HG02938 (cell line): ENCODE measurements around the gene ZCCHC14.
"Not testable (repeated sequence)": the region's sequence is repeated elsewhere in the genome, so short reads cannot be mapped to it uniquely, and the experiment has no call there.

Source experiments
- ATAC-seq: cut with Tn5 transposase; IDR thresholded peaks from one replicate; pipeline ENCODE4 v1.9.1; 2021; ENCODE audit warnings: mild to moderate bottlenecking, moderate library complexity; ENCODE audit not compliant: unreplicated experiment

The ZCCHC14 gene

GRCh38 chr16:87497767-87498290, 5.0 kb upstream of the ZCCHC14 start:
- not testable (repeated sequence) for ATAC-seq

GRCh38 chr16:87497023-87497766, 4.4 kb upstream of the ZCCHC14 start:
- not testable (repeated sequence) for ATAC-seq

- no peak for ATAC-seq
Measured at GRCh38 chr16:87496447-87496801, 3.6 kb upstream of the ZCCHC14 start.

- ATAC-seq = no peak
Measured at GRCh38 chr16:87495578-87496446, 3.0 kb upstream of the ZCCHC14 start.

GRCh38 chr16:87493608-87494280, 920 bp upstream of the ZCCHC14 start:
- no peak for ATAC-seq

GRCh38 chr16:87492291-87492630, 563 bp downstream of the ZCCHC14 start:
- no peak for ATAC-seq

- no peak for ATAC-seq
Measured at GRCh38 chr16:87491522-87492290, 1.1 kb downstream of the ZCCHC14 start.

GRCh38 chr16:87490799-87491521, 1.9 kb downstream of the ZCCHC14 start:
- ATAC-seq = not testable (repeated sequence)

- ATAC-seq = no peak
Measured at GRCh38 chr16:87490096-87490798, 2.6 kb downstream of the ZCCHC14 start.

GRCh38 chr16:87489434-87490045, 3.3 kb downstream of the ZCCHC14 start:
- ATAC-seq = no peak

GRCh38 chr16:87488960-87489359, 3.9 kb downstream of the ZCCHC14 start:
- not testable (repeated sequence) for ATAC-seq

- ATAC-seq = no peak
Measured at GRCh38 chr16:87487361-87487924, 5.4 kb downstream of the ZCCHC14 start.

- ATAC-seq = no peak
Measured at GRCh38 chr16:87486713-87487247, 6.0 kb downstream of the ZCCHC14 start.

GRCh38 chr16:87486282-87486681, 6.5 kb downstream of the ZCCHC14 start:
- ATAC-seq = no peak

- not testable (repeated sequence) for ATAC-seq
Measured at GRCh38 chr16:87485792-87486191, 7.0 kb downstream of the ZCCHC14 start.

GRCh38 chr16:87484487-87485331, 8.1 kb downstream of the ZCCHC14 start:
- ATAC-seq = no peak

GRCh38 chr16:87483481-87483880, 9.3 kb downstream of the ZCCHC14 start:
- ATAC-seq = no peak
